ENCODE data around the gene ANKRD44.
"Not testable (repeated sequence)": the region's sequence is repeated elsewhere in the genome, so short reads cannot be mapped to it uniquely, and the experiment has no call there.

Gene ANKRD44

DNA sequence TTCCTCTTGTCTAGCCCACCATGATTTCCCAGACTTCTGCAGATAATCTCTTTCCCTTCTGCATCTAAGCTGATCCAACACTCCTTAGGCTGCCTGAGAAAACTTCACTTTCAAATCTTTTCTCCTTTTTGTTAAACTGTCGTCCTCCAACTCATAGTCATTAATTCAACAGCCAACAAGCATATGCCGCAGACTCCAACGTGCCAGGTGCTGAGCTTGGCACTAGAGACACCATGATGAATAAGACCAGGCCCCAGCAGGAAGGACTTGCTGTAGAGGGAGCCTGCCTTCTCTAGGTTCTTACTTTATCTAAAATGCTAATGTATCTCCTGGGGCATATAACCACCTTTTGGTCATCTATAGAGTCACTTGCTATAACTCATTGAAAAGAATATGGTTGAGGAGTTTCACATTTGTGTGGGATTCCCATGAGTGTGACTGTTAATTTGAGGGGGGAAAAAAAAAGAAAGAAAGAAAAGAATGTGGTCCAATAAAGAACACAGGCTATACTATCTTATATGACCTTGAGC, 51.0 kb downstream of the ANKRD44 start:
- no peak for DNase-seq (ENCODE audit: low read depth)

DNA sequence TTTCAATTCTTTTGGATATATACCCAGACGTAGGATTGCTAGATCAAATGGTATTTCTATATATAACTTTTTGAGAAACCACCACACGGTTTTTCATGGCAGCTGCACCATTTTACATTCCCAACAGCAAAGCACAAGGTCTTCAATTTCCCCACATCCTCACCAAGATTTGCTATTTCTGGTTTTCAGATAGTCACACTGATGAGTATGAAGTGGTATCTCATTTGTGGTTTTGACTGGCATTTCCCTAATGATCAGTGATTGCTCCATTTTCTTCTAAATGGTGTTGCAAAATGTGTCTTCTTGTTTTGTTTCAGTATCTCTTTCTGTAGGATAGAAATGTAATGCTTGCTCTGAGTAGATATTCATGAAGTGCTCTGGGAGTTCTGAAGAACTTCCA, 52.0 kb downstream of the ANKRD44 start:
- peak; percentile 61 for DNase-seq (ENCODE audit: low read depth)

DNA sequence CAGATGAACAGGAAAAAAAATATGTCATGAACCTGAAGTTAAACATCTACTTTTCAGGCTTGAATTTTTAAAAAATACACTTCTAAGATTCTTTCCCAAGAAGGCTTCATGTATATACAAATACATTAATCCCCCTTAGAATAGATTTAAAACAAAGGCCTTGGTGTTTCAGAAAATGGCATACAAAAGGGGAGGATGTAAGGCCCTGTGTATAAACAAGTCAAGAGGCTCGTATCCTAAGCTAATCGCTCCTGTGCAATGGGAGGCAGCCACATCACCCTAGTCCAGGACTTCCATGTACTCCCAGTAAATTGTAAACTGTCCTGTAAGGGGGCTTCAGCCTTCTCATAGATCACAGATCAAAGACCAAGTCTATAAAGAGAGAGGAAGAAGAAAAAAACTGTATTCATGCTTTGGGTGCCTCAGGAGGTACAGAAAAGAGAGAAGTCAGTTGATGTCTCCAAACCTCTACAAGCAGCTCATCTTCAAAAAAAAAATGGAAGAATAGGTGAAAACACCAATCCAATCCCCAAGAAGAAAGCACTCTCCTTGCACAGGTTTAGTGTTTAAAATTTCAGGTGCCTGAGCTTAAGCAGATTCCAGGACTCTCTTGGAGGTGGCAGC, 53.9 kb downstream of the ANKRD44 start:
- DNase-seq (ENCODE audit: low read depth): no peak

DNA sequence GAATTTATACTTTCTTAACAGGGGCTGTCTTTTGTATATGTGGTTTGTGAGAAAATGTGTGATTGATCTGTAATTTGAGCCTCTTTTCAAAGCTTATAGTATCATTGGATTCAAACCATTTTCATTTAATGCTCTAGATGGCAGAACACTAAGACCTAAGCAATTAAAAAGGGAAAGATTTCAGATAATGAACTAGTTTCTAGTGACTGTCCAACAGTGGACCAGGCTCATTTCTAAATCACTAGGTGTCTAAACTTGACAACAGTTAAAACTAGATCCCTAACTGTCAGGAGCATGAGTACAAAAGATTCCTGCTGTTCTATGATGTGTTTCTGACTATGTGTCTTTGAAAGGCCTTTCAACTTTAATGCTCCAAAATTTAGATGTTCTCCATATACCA, 54.6 kb downstream of the ANKRD44 start:
- DNase-seq (ENCODE audit: low read depth): no peak

DNA sequence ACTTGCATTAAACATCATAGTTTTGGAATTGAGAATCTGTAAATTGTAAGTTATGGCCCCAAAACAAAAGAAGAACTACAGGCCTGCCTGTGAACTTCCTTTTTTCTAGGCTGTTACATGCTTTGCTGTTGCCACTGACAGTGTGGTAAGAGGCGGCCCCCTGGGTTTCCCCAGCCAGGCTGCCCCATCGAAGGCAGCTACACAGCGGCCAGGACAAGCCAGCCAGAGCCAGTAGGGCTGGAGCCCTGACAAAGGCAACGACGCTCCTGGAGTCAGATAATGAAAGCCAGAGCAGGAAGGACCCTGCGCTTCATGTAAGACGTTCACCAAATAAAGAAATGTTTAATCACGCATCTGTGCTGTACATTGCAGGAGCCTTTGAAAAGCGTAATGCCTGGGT, 55.0 kb downstream of the ANKRD44 start:
- peak; percentile 66 for DNase-seq (ENCODE audit: low read depth)

DNA sequence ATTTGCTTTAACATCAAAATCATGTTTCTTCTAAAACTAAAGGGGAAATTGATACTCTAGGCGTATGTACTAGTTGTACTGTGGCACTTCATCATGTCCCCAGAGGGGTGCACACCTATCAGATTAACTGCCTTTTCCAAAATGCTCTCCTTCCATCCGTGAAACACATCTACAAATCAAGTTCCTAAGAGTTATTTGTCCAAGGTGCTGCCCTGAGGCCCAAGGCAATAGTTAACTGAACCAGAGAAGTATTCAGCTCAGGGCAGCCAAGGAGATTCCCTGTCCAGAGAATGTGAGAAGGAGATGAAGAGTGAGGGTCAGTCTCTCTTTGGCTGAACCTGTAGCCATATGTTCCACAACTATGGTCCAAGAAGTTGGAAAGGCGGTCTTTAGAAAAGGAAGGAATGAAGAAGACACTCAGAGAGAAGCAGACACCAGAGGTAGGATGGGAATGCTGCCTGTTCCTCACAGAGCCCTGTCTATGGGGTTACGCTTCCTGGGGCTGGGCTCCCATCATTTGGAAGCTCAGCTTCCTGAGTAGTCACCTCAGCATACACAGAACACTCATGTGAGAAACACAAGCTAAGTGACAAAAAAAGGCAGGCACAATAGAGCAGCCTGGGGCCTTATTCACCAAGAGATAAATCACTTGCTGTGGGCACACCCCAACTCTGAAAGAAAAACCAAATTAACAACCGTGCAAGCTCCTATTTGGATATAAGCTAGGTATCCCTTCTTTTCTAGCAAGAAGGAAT, 55.6 kb downstream of the ANKRD44 start:
- no peak for DNase-seq (ENCODE audit: low read depth)

DNA sequence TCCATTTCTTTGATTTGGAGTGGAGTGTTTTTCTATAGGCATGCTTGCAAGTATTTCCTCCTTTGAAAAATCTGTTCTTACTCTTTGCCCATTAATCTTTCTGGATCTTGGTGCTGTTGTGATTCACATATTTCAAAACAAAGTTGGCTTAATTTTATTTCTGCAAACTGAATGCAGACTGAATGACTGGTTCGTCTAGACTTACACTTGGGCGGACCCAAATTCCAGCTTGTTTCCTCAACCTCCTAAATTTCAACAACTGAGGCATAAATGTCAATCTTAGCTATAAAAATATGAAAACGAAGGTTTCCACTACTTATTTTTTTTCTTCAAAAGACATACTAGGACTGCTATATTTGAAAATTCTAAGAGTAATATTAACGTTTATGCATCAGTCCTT, 59.0 kb downstream of the ANKRD44 start:
- peak; percentile 40 for DNase-seq (ENCODE audit: low read depth)

DNA sequence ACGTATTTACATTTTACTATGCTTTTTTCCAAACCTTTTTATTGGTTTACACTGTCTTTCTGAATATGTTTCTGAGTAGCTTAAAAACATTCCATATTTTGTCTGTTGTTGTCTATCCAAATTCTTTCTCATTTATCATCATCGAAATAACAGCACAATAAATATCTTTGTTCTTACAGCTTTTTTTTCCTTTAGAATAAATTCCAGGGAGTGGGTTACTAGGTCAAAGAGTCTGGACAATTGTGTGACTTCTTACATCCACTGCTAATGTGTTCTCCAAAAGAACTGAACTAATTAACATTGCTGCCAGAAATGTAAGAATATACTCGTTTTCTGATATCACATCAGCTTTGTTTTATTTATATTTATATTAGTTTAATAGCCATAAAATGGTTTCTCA, 59.4 kb downstream of the ANKRD44 start:
- DNase-seq (ENCODE audit: low read depth): no peak

DNA sequence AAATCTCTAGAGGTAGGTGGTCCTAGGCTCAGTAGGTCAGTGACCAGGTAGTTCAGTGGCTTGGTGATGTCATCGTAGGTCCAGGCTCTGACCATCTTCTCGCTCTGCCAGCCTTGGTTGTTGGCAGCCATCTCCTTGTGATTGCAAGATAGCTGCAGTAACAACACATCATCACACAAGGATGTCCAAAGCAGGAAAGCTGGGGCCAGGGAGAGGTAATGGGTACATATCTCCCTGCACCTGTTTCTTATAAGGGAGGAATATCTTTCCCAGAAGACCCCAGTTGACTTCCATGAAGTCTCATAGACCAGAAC, 60.5 kb downstream of the ANKRD44 start:
- DNase-seq (ENCODE audit: low read depth): no peak

DNA sequence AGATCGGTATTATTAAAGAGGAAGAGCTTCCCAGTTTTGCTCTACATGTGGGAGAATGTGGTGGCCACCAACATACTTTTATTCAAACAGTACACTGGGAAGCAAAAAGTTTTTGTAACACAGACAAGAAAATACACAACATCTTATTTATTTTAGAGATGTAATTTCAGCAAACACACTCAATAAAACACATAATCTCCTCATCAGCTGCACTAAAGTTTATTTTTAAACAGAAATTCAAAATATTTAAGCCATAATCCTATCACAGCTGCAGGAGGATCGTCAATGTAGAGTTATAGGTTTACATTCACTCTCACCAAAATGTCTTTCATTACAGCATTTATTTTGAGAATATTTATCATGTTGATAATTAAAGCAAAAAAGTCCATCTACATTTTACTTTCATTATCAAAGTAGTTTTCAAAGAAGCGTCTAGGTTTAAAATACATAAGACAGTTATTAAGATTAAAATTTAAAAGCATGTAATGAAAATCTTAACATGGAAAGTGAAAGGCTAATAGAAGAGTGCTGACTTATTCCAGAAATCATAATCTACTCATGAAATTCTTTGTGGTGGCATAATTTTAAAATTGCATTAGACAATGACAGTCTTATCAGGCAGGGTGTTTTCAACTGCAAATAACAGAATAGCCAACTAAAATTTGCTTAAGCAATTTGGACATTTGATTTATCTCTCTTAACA, 61.0 kb downstream of the ANKRD44 start:
- no peak for DNase-seq (ENCODE audit: low read depth)

DNA sequence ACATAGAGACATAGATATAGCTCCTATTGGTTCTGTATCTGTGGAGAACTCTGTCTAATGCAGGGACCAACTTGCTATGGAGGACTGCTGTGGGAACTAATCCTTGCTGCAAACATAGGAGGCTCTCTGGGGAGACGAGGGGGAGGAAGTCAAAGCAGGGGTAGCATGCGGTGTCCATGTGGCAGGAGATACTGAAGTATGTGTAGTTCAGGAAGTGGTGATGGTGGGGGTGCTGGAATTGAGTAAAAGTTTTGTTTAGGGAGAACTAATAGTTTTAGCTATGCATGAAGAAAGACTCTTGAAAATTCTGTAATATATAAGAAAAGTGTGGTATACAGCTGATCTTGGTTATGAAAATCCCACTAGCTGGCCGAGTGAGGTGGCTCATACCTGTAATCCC, 62.0 kb downstream of the ANKRD44 start:
- no peak for DNase-seq (ENCODE audit: low read depth)

DNA sequence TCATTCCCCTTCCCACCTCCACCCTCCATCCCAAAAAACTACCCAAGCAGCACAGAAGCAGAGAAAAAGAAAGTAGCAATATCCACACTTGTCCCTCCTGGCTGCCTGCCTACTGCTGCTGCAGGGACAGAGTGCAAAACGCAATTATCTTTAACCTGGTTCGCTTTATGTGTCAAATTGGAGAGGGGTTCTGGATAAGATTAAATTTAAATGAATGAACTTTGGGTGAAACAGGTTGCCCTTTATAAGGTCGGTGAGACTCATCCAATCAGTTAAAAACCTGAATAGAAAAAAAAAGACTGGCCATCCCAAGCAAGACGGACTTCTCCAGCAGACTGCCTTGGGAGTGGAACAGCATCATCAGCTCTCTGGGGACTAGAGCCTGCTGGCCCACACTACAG, 62.6 kb downstream of the ANKRD44 start:
- DNase-seq (ENCODE audit: low read depth): no peak

DNA sequence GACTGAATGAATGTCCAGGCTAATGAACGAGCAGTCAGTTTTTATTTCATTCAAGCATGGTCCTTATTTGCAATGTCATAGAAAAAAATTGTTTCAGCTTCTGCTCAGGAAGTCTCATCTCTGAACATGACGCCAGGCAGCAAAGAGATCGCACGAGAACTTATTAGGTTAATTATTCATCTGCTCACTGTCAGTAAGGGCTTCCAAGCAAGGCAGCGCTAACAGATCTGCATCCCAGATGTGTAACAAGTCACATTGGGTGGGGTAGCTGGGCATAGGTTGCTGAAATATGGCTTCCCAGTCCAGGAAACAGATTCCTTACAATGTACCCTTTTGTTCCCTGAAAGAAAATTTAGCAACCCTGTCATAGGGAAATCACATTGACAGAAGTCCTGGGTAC, 63.5 kb downstream of the ANKRD44 start:
- DNase-seq (ENCODE audit: low read depth): no peak

DNA sequence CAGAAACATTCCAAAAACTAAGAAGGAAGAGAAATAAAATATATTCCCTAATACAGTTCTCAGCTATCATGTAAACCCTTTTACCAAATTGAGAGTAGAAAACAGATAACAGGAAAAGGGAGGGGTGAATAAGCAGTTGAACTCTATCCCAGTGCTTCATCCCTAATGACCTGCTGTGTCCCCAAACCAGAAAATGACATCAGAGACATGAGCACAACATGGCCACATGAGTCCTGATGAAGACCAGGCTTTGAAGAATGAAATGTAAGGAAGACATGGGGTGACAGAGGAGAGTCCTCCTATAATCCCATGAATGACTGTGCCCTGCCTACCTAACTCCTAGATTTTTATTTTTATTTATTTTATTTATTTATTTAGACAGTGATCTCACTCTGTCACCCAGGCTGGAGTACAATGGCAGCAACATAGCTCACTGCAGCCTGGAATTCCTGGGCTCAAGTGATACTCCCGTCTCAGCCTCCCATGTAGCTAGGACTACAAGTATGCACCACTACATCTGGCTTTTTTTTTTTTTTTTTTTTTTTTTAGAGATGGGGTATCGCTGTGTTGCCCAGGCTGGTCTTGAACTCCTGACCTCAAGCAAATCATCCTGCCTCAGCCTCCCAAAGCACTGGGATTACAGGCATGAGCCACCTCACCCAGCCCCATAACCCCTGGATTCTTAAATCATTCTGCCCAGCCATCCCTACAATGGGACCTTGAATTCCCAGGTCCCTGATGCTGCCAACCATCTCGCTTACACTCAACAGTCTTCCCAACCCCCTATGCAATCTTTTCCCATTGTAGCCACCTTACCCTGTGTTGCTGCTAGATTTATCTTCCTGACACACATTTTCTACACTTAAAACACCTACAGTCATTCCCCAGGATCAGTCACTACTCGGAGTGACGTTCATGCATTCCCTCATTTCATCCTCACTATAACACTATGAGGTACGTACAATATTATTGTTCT, 64.5 kb downstream of the ANKRD44 start:
- DNase-seq (ENCODE audit: low read depth): no peak

DNA sequence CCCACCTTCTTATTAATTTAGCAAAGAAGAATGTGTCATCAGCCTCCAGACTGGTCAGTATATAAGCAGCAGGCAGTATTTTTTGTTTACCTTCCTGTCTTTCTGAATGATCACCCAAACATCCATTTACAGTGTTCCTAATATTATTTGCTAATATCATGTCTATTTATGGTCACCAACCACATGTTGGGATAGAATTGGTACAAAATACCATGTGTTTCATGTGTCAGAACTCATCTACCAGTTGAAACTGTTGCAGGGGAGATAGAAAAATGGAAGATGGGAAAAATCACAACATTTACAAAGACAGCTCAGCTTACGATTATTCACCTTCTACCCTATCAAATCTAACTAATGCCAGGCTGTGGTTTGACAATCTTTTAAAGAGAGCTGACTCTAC, 66.2 kb downstream of the ANKRD44 start:
- no peak for DNase-seq (ENCODE audit: low read depth)

DNA sequence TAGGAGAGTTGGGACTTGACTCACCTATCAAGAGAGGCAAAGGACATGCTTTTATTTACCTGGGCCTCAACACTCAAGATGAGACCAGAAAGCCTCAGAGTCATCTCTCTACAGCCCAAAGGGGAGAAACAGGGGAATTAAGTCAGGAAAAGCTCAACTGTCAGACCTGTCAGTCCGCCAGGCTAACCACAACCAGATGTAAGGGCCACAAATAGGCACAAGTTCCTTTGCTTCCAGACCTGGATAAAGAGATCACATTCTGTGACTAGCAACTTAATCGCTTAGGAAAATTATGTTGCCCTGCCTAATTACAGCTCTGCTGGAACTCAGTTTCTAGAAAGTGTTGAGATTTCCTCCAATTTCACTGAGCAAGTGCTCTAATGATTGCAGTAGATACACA, 67.9 kb downstream of the ANKRD44 start:
- DNase-seq (ENCODE audit: low read depth): no peak

DNA sequence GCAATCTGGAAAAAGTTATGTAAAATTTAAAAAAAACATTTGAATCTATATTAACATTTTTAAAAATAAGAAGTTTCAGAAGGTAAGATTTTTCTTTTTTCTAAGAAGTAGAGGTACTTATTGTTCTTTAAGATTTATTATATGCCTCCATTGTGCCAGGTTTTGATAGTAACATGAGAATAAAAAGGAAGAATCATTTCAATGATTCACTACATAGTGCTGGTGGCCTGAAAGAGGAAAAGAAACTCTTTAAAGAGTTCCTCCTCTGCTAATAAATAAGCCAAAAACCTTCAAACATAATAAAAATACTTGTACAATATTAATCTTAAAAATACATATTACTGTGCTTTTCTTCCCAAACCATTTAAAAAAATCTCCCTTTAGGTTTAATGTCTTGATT, 69.0 kb downstream of the ANKRD44 start:
- DNase-seq (ENCODE audit: low read depth): no peak

DNA sequence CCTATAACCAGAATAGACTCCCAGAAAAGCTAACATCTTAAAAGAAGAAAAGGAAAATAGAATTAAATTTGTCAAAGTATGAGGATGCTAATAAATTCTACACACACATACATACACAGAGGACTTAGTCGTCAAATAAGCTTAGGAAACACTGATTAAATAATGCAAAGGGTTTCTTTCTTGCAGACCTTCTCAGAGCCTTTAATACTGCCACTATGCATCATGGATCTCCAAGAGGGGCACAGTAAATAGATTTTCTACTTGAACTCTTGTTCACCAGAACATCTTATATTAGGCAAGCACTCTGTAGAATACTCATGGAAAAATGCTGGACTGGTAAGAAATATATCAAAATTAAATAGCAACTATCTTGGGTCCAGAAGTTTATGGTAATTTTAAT, 69.4 kb downstream of the ANKRD44 start:
- DNase-seq (ENCODE audit: low read depth): no peak

DNA sequence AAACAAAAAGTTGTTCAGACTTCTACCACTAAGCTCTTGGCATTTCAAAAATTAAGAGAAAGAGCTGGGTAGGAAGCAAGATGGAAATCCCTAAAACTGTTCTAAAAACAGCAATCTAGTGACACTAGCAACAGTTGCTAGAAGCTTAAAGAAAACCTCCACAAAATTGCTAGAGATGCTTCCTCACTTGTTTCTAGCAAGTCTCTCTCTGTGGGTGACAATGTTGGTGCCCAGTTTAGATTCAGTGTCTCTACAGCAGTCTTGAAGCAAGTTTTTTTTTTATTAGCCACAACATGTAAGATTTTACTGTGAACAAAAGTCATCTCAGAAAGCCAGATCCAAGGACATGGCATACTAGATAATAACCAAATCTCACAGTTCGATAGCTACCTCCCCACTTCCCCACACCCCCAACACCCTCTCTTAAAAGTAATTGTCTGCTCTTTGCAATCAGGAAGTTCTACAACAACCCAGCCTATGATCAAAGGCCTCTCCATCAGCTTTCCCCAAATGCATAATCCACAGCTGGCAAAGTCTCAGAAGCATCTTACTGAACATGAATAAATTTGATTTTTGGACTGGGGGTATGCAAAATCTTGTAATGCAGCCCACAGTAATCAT, 70.0 kb downstream of the ANKRD44 start:
- no peak for DNase-seq (ENCODE audit: low read depth)

DNA sequence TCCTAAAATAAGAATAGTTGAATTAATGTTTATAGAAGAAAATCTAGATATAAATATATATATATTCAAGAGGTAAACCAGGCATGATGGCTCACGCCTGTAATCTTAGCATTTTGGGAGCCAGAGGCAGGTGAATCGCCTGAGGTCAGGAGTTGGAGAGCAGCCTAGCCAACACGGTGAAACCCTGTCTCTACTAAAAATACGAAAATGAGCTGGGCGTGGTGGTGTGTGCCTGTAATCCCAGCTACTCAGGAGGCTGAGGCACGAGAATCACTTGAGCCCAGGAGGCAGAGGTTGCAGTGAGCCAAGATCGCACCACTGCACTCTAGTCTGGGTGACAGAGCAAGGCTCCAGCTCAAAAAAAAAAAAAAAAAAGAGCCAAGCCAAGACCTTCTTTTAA, 70.6 kb downstream of the ANKRD44 start:
- DNase-seq (ENCODE audit: low read depth): not testable (repeated sequence)

DNA sequence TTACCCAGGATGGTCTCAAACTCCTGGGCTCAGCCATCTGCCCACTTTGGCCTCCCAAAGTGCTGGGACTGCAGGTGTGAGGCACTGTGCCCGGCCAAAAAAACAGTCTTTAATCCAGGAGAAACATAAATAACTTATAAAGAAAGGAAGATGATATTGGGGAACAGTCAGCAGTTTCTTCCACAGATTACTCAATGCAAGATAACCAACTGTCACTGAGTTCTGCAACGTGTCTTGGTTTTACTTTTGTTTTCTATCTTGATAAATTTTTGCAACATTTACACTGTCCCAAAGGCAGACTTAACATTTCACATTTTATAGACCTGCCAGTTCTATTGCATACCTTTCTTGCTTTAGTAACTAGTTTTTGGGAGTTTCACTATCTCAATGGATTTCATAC, 71.1 kb downstream of the ANKRD44 start:
- DNase-seq (ENCODE audit: low read depth): no peak

DNA sequence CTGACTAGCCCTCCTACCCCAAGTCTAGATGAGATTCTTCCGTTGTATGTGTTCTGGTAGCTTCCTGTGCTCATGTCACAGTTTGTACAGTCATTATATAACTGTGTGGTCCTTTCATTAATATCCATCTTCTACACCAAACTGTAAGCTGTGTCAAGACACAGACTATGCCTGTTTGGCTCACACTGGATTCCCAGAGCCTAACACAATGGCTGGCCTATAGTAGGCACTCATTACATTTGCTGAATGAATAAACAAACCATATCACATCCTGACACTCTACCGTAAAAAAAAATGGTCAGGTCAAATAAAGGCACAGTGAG, 72.6 kb downstream of the ANKRD44 start:
- DNase-seq (ENCODE audit: low read depth): no peak

All from EH (cell line).